SK-N-SH (cell line): Measurements from ENCODE around the gene CASKIN2.

Experiments
- CTCF ChIP-seq: fragments of 200-600 bp; sonication (generic); IDR thresholded peaks from 2 replicates; pipeline ENCODE4 v1.6.1; 2017; ENCODE audit warnings: antibody characterized with exemption, mild to moderate bottlenecking, moderate library complexity
- EZH2phosphoT487 ChIP-seq: fragments of 200-600 bp; sonication (generic); IDR thresholded peaks from 2 replicates; pipeline ENCODE4 v1.6.1; 2017; ENCODE audit warnings: low read depth, mixed run types, mild to moderate bottlenecking, antibody characterized with exemption, moderate library complexity, borderline replicate concordance
- FOXM1 ChIP-seq: IDR thresholded peaks from 2 replicates; pipeline ENCODE4 v1.4.0; 2012; ENCODE audit warnings: low read depth, mild to moderate bottlenecking
- GATA2 ChIP-seq: sonication (generic); formaldehyde crosslinking; IDR thresholded peaks from 2 replicates; pipeline ENCODE4 v1.5.0; 2020; ENCODE audit warnings: mild to moderate bottlenecking, missing genetic modification reagents
- MAX ChIP-seq: IDR thresholded peaks from 2 replicates; pipeline ENCODE4 v1.4.0; 2012; ENCODE audit warnings: low read depth
- MEF2A ChIP-seq: IDR thresholded peaks from 2 replicates; pipeline ENCODE4 v1.4.0; 2012; ENCODE audit warnings: low read depth, borderline replicate concordance
- POLR2AphosphoS5 ChIP-seq: IDR thresholded peaks from 2 replicates; pipeline ENCODE4 v1.6.1; 2012; ENCODE audit warnings: low read depth, low read length
- TAF1 ChIP-seq: IDR thresholded peaks from 2 replicates; pipeline ENCODE4 v1.6.1; 2012; ENCODE audit warnings: low read depth, mild to moderate bottlenecking, low read length, moderate library complexity, borderline replicate concordance

GRCh38 chr17:75499313-75500022, 15.9 kb downstream of the CASKIN2 start:
- TF ChIP-seq FOXM1 (no peak), EZH2phosphoT487 (no peak), CTCF (no peak), POLR2AphosphoS5 (no peak; the same call in 1 of the 2 replicates), GATA2 (CRISPR knock-in tag) (no peak), MAX (no peak), TAF1 (no peak), MEF2A (no peak)
